NT2/D1 (cell line): Measurements from ENCODE around the gene AFF3.

Experiments
- YY1 ChIP-seq: IDR thresholded peaks from 2 replicates; pipeline ENCODE4 v1.6.1; 2011; ENCODE audit not compliant: insufficient read length, insufficient read depth
- ZNF274 ChIP-seq: IDR thresholded peaks from 2 replicates; pipeline ENCODE4 v1.6.1; 2011; ENCODE audit warnings: mild to moderate bottlenecking, low read depth, low read length

GRCh38 chr2:99735753-99736152, 406.6 kb downstream of the AFF3 start:
- no peak for TF ChIP-seq YY1
- no peak for TF ChIP-seq ZNF274
